Stomach (tissue), 9 donors: Measurements from ENCODE around the gene MLKL. TPM values are rescaled to one million over a fixed set of nuclear protein-coding genes. Genes with fewer than 3 reads are reported as not detected.
"Not testable (repeated sequence)": the region's sequence is repeated elsewhere in the genome, so short reads cannot be mapped to it uniquely, and the experiment has no call there.

Experiments used
- DNase-seq, 2 donors: peaks; one replicate each; pipeline versions ENCODE4 v3.0.0 to v3.0.0-alpha.2; 2013 to 2019
- H3K27ac ChIP-seq, 5 donors: fragments of 200-600 bp in 4 of 5; sonication (generic) in 4 of 5; one replicate each; pipeline ENCODE4 v1.5.1; 2013 to 2019; ENCODE audit warnings: mild to moderate bottlenecking in 1 of 5, moderate library complexity in 1 of 5
- H3K27me3 ChIP-seq, 3 donors: fragments of 200-600 bp; sonication (generic); one replicate each; pipeline ENCODE4 v1.5.1; 2017 to 2019; ENCODE audit warnings: mixed run types in 1 of 3
- H3K36me3 ChIP-seq, 4 donors: fragments of 200-600 bp; sonication (generic); 1 replicate in 3 of 4; 2 replicates in 1 of 4; pipeline ENCODE4 v1.5.1; 2016 to 2019
- H3K4me1 ChIP-seq, 4 donors: fragments of 200-600 bp; sonication (generic); one replicate each; pipeline ENCODE4 v1.5.1; 2016 to 2019
- H3K4me3 ChIP-seq, 4 donors: fragments of 200-600 bp; sonication (generic) in 3 of 4; one replicate each; pipeline ENCODE4 v1.5.1; 2016 to 2019; ENCODE audit warnings: mild to moderate bottlenecking in 1 of 4
- H3K9me3 ChIP-seq, 4 donors: fragments of 200-600 bp; sonication (generic); one replicate each; pipeline ENCODE4 v1.5.1; 2016 to 2019
- CTCF ChIP-seq, 7 experiments: fragments of 450-650 bp in 4 of 7; fragments of 200-600 bp in 3 of 7; sonication (generic) in 3 of 7; IDR thresholded peaks; one replicate each; pipeline ENCODE4 v1.5.1; 2016 to 2019; ENCODE audit warnings: antibody characterized with exemption in 7 of 7, control low read depth in 2 of 7, mild to moderate bottlenecking in 1 of 7
- EP300 ChIP-seq: sonication (generic); formaldehyde crosslinking; IDR thresholded peaks from one replicate; pipeline ENCODE4 v1.6.1; 2017; ENCODE audit warnings: antibody characterized with exemption
- POLR2A ChIP-seq, 4 donors: fragments of 450-650 bp; IDR thresholded peaks; one replicate each; pipeline ENCODE4 v1.6.1; 2016; ENCODE audit warnings: antibody characterized with exemption in 4 of 4, control low read depth in 2 of 4, mild to moderate bottlenecking in 1 of 4, moderate library complexity in 1 of 4
- POLR2AphosphoS5 ChIP-seq, 3 donors: sonication (generic); formaldehyde crosslinking; IDR thresholded peaks; one replicate each; pipeline ENCODE4 v1.6.1; 2016; ENCODE audit warnings: antibody characterized with exemption in 3 of 3
- WGBS, 5 donors: extraction: QIAGEN DNeasy Blood & Tissue Kit in 3 of 5; methylation state at CpG; one replicate each; pipeline versions ENCODE4 v1.1.5 to v1.1.7; 2013 to 2018; 5-methylcytosine and 5-hydroxymethylcytosine counted together
- intact Hi-C: fragments of 100-400 bp; cut with DNase I; formaldehyde crosslinking; loops from one replicate; pipeline ENCODE4 v1.15.1; 2023; ENCODE audit warnings: low total_unique reads
- polyA plus RNA-seq, 3 donors: library from polyadenylated mRNA; stranded (reverse); fragments of 200-250 nt; gene quantifications; one replicate each; pipeline ENCODE4 v1.2.3, GENCODE V29; 2013
- total RNA-seq, 5 donors: library from RNA; depleted of rRNA; stranded (reverse); fragments of >200 nt; gene quantifications; one replicate each; pipeline versions ENCODE4 v1.1.0 to v1.2.3, GENCODE V29; 2014 to 2016
- donor health status: healthy with polysubstance abuse.
- donor health status: Bipolar disorder and iron deficiency.
- donor health status: healthy.

MLKL gene
- total and polyA plus RNA-seq, 8 donors = 6.7 to 23.3 (median 10.0) TPM

GRCh38 chr16:74680681-74681080 is 20.0 kb downstream of the MLKL start:
- DNase-seq = no peak
- H3K4me3 ChIP-seq = no peak overlapping the region
- 84 to 94% (median 90%) methylated on average over 6 of the region's 6 CpGs for WGBS, 5 donors
- no peaks in the 10 kb centered on the region for H3K4me1 ChIP-seq
- intact Hi-C loops = no loop called here
- H3K27ac ChIP-seq = no peak overlapping the region
- no peaks in the 10 kb centered on the region for H3K27me3 ChIP-seq
- H3K9me3 ChIP-seq = no peaks in the 10 kb centered on the region
- peaks cover 29 to 100% (median 95%) of the 10 kb centered on the region in 4 donors for H3K36me3 ChIP-seq
- TF ChIP-seq POLR2A (IDR thresholded peaks at IDR 0.05) = no peak
- TF ChIP-seq EP300 = no peak
- no peak for TF ChIP-seq POLR2AphosphoS5 (IDR thresholded peaks at IDR 0.05)
- TF ChIP-seq CTCF (IDR thresholded peaks at IDR 0.05) = no peak

GRCh38 chr16:74679983-74680382 is 20.7 kb downstream of the MLKL start:
- intact Hi-C loops = no loop called here
- TF ChIP-seq CTCF (IDR thresholded peaks at IDR 0.05) = no peak
- no peak for TF ChIP-seq POLR2A (IDR thresholded peaks at IDR 0.05)
- no peak for TF ChIP-seq EP300
- TF ChIP-seq POLR2AphosphoS5 (IDR thresholded peaks at IDR 0.05) = no peak
- Histone ChIP-seq H3K36me3 (peaks cover 29 to 100% (median 95%) of the 10 kb centered on the region in 4 donors), H3K4me3 (no peak overlapping the region), H3K4me1 (no peaks in the 10 kb centered on the region), H3K27ac (no peak overlapping the region), H3K9me3 (no peaks in the 10 kb centered on the region), H3K27me3 (no peaks in the 10 kb centered on the region)
- WGBS, 5 donors = 27 to 48% (median 28%) methylated on average over 2 of the region's 2 CpGs
- no peak for DNase-seq

- no peaks in the 10 kb centered on the region for H3K9me3 ChIP-seq
- no peak overlapping the region for H3K4me3 ChIP-seq
- DNase-seq = no peak
- H3K27me3 ChIP-seq = no peaks in the 10 kb centered on the region
- H3K27ac ChIP-seq = no peak overlapping the region
- intact Hi-C loops = no loop called here
- WGBS, 5 donors = 90 to 100% (median 98%) methylated on average over 2 to 4 of the region's 4 CpGs
- peaks cover 29 to 100% (median 98%) of the 10 kb centered on the region in 4 donors for H3K36me3 ChIP-seq
- TF ChIP-seq POLR2AphosphoS5 (IDR thresholded peaks at IDR 0.05) (no peak), EP300 (no peak), CTCF (IDR thresholded peaks at IDR 0.05) (no peak), POLR2A (IDR thresholded peaks at IDR 0.05) (no peak)
- H3K4me1 ChIP-seq = no peaks in the 10 kb centered on the region
These were observed 22.8 kb downstream of the MLKL start for GRCh38 chr16:74677868-74678267.

GRCh38 chr16:74673876-74674275 is 26.8 kb downstream of the MLKL start:
- no peaks in the 10 kb centered on the region for H3K9me3 ChIP-seq
- no peak overlapping the region for H3K27ac ChIP-seq
- DNase-seq = no peak
- WGBS, 5 donors = 80 to 90% (median 84%) methylated on average over 3 of the region's 3 CpGs
- intact Hi-C loops = no loop called here
- no peak for TF ChIP-seq POLR2AphosphoS5 (IDR thresholded peaks at IDR 0.05)
- no peak for TF ChIP-seq EP300
- TF ChIP-seq CTCF (IDR thresholded peaks at IDR 0.05) = no peak
- no peak for TF ChIP-seq POLR2A (IDR thresholded peaks at IDR 0.05)
- peaks cover 19 to 79% (median 75%) of the 10 kb centered on the region in 4 donors for H3K36me3 ChIP-seq
- no peaks in the 10 kb centered on the region for H3K4me1 ChIP-seq
- H3K4me3 ChIP-seq = no peak overlapping the region
- no peaks in the 10 kb centered on the region for H3K27me3 ChIP-seq

- H3K27ac ChIP-seq, H3K4me3 ChIP-seq, intact Hi-C loops, H3K9me3 ChIP-seq, DNase-seq, H3K27me3 ChIP-seq: not testable (repeated sequence)
- 96 to 99% (median 96%) methylated on average over 10 of the region's 10 CpGs for WGBS, 5 donors
- peaks cover 11 to 44% (median 38%) of the 10 kb centered on the region in 4 donors for H3K36me3 ChIP-seq
- peaks cover 7 to 29% (median 23%) of the 10 kb centered on the region in 4 donors for H3K4me1 ChIP-seq
These were observed 31.8 kb downstream of the MLKL start for GRCh38 chr16:74668877-74669276.
